ENCODE measurements around the gene KIAA1614.

Gene KIAA1614

DNA sequence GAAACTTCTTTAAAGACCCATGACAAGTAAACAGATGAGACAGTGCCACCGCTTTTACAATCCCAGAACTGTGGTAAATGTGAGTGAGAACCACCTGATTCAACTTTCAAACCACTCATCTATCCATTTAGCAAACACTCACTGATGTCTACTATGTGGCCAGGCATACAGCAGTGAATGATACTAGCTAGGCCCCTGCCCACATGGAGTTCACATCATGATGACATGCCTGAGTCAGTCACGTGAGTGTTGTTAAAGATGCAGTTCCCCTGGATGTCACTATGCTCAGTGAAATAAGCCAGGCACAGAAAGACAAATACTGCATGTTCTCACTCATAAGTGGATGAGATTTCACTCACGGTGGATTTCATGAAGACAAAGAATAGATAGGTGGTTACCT is 81.6 kb downstream of the KIAA1614 start:
- no peak for DNase-seq (ENCODE audit: low read depth in 1 of 2, low spot score in 1 of 2)

DNA sequence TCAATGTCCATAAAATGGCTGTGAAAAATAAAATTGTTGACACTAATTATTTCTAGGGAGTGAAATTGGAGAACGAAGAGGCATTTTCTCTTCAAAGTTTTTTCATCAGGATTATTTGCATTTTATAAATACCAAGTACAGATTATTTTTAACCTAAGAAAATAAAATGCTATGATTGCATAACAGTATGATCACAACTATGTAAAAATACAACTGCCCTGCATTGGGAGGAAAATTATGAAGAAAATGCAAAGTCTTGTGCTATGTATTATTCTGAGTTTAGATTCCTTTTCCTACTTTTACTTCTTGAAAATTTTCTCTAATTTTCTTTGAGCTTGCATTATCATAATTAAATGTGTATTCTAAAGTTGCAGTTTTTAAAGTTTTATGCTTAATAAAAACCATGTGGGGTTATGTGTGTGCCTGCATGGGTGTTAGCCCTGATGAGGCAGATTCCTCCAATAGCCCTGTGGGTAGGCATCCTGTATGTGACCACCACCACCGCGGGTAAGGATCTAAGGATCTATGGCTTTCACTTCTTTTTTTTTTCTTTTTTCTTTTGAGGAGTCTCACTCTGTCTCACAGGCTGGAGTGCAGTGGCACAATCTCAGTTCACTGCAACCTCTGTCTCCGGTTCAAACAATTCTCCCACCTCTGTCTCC is 85.3 kb downstream of the KIAA1614 start:
- DNase-seq (ENCODE audit: low read depth in 1 of 2, low spot score in 1 of 2) = no peak

Data from activated T-helper 1 cell treated with anti-CD3 and anti-CD28 coated beads, Interleukin-2, amount 50 U/mL, for 16 hours (primary cell).